ENCODE results near the gene STK31. TPM values are rescaled to one million over a fixed set of nuclear protein-coding genes. Genes with fewer than 3 reads are reported as not detected.
"Not testable (repeated sequence)": the region's sequence is repeated elsewhere in the genome, so short reads cannot be mapped to it uniquely, and the experiment has no call there.

The STK31 gene
- total and polyA plus RNA-seq, 9 donors, result 0.07 to 10.1 (median 0.57) TPM

DNA sequence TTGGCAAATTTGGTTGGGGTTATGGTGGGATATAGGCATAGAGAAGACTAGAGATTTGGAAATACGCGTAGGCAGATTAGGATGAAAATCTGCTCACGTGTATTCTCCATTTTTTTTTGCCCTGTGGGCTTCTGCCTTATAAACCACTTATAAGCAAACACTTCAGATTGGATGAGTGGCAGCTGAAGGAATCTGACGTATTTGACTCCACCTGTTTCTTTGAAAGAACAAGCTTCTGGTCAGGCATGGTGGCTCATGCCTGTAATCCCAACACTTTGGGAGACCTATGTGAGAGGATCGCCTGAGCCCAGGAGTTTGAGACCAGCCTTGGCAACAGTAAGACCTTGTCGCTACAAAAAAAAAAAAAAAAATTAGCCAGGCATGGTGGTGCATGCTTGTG is 5.1 kb downstream of the STK31 start:
- DNase-seq, result no peak
- H3K4me1 ChIP-seq (ENCODE audit: insufficient read depth), result no peaks in the 10 kb centered on the region
- intact Hi-C loops (cut with DNase I), result loop anchor here in 2 of 4 donors (10.0 kb wide), 2 partner anchors 440 to 450 kb away; no protein-coding TSS in a partner anchor
- H3K27me3 ChIP-seq, result no peaks in the 10 kb centered on the region
- no peak overlapping the region for H3K4me3 ChIP-seq
- TF ChIP-seq POLR2A (IDR thresholded peaks at IDR 0.05) (no peak), EP300 (IDR thresholded peaks at IDR 0.05) (no peak), CTCF (IDR thresholded peaks at IDR 0.05) (no peak)
- WGBS, 3 donors, result 58 to 91% (median 72%) methylated on average over 6 of the region's 6 CpGs
- no peaks in the 10 kb centered on the region for H3K9me3 ChIP-seq
- no peak overlapping the region for H3K27ac ChIP-seq
- no peaks in the 10 kb centered on the region for H3K36me3 ChIP-seq

DNA sequence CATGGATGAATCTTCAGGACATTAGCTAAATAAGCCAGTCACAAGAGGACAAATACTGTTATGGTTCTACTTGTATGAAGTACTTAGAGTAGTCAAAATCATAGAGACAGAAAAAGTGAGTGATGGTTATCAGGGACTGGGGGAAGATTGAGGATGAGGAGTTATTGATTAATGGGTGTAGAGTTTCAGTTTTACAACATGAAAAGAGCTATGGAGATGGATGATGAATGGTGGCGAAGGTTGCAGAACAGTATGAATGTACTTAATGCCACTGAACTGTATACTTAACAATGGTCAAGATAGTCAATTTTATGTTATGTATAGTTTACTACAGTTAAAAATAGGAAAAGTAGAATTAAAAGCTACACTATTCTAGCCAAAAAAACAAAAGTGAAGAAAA is 7.8 kb downstream of the STK31 start:
- DNase-seq, result no peak
- intact Hi-C loops (cut with DNase I), result loop anchor here in 2 of 4 donors (10.0 kb wide), 2 partner anchors 443 to 453 kb away; no protein-coding TSS in a partner anchor
- Histone ChIP-seq H3K27ac (no peak overlapping the region), H3K9me3 (no peaks in the 10 kb centered on the region), H3K4me3 (no peak overlapping the region), H3K4me1 (ENCODE audit: insufficient read depth) (no peaks in the 10 kb centered on the region), H3K27me3 (no peaks in the 10 kb centered on the region), H3K36me3 (no peaks in the 10 kb centered on the region)
- TF ChIP-seq EP300 (IDR thresholded peaks at IDR 0.05) (no peak), POLR2A (IDR thresholded peaks at IDR 0.05) (no peak), CTCF (IDR thresholded peaks at IDR 0.05) (no peak)
- 98 to 100% (median 100%) methylated on average over 1 of the region's 1 CpG for WGBS, 3 donors

DNA sequence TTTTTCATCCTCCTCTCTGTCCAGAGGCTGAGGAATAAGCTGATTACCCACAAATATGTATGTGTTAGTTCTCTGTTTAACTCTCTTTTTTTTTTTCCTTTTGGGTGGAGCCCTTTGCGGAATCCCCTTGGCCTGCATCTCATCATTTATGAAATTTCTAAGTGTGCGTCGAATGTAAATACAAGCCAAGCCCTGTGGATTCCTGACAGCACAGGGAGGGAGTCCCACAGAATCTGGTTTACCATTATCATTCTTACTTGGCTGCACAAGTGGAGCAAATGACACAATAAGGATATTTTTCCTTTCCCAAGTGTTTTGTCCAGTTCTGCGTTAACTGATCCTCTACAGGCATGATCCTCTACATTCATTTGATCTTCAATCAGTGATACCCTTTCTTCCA is 11.4 kb downstream of the STK31 start:
- H3K27ac ChIP-seq, result no peak overlapping the region
- H3K4me3 ChIP-seq, result no peak overlapping the region
- 48 to 57% (median 52%) methylated on average over 4 of the region's 4 CpGs for WGBS, 3 donors
- TF ChIP-seq CTCF (IDR thresholded peaks at IDR 0.05) (no peak), POLR2A (IDR thresholded peaks at IDR 0.05) (no peak), EP300 (IDR thresholded peaks at IDR 0.05) (no peak)
- H3K4me1 ChIP-seq (ENCODE audit: insufficient read depth), result no peaks in the 10 kb centered on the region
- H3K36me3 ChIP-seq, result no peaks in the 10 kb centered on the region
- intact Hi-C loops (cut with DNase I), result no loop called here
- no peak for DNase-seq
- H3K9me3 ChIP-seq, result no peaks in the 10 kb centered on the region
- no peaks in the 10 kb centered on the region for H3K27me3 ChIP-seq

DNA sequence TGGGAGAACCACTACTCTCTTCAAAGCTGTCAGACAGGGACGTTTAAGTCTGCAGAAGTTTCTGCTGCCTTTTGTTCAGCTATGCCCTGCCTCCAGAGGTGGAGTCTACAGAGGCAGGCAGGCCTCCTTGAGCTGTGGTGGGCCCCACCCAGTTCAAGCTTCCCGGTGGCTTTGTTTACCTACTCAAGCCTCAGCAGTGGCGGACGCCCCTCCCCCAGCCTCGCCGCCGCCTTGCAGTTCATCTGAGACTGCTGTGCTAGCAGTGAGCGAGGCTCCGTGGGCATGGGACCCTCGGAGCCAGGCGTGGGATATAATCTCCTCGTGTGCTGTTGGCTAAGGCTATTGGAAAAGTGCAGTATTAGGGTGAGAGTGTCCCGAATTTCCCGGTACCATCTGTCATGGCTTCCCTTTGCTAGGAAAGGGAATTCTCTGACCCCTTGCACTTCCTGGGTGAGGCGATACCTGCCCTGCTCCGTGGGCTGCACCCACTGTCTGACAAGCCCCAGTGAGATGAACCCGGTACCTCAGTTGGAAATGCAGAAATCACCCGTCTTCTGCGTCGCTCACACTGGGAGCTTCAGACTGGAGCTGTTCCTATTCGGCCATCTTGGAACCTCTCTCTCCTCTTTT is 12.7 kb downstream of the STK31 start:
- DNase-seq; H3K4me3 ChIP-seq; H3K27ac ChIP-seq; H3K36me3 ChIP-seq; H3K27me3 ChIP-seq; intact Hi-C loops (cut with DNase I); H3K9me3 ChIP-seq; H3K4me1 ChIP-seq (ENCODE audit: insufficient read depth): not testable (repeated sequence)
- 86 to 90% (median 90%) methylated on average over 20 to 21 of the region's 21 CpGs for WGBS, 3 donors

DNA sequence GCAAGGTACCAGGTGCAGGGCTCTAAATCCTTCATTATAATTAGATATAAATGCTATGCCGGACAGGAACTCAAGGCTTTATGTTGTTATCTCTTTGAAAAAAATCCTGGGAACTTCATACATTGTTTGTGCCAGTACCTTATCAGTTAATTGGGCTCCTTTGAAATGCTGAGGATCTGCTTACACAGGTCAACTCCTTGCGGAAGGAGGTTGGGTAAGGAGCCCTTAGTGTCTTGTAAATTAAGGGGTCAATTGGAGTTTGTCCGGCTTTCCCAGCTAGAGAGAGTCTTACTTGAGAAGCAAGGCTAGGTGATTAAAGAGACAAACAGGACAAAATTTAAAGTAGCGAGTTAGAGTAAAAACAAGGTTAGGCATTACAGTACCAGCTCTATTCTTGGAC is 14.1 kb downstream of the STK31 start:
- WGBS, 3 donors, result 28 to 42% (median 32%) methylated on average over 4 of the region's 4 CpGs
- intact Hi-C loops (cut with DNase I); H3K9me3 ChIP-seq; DNase-seq; H3K4me3 ChIP-seq; H3K27ac ChIP-seq; H3K4me1 ChIP-seq (ENCODE audit: insufficient read depth); H3K36me3 ChIP-seq; H3K27me3 ChIP-seq: not testable (repeated sequence)
